GM12878 (cell line): ENCODE measurements around the gene CLMP. TPM values are rescaled to one million over a fixed set of nuclear protein-coding genes. Genes with fewer than 3 reads are reported as not detected.

ENCODE experiments used
- ATAC-seq: fragments of 200-7000 bp; cut with Tn5 transposase; 3 replicates; pipeline ENCODE4 v1.9.1; 2020; ENCODE audit warnings: mild to moderate bottlenecking, moderate library complexity
- BruUV-seq: library from RNA; stranded (reverse); fragments of 400-500 nt; replicated peaks from 2 replicates; lab custom pipeline; 2021; lab: Mats Ljungman, UMichigan
- CTCF ChIA-PET: fragments of 300-600 bp; sonication (Branson Sonifier 250); formaldehyde crosslinking; extraction: SDS; loops from one replicate; lab custom pipeline; 2021; ENCODE audit warnings: inconsistent platforms; lab: Yijun Ruan, JAX
- POLR2A ChIA-PET: fragments of 350-600 bp; formaldehyde crosslinking; extraction: SDS; loops from one replicate; lab custom pipeline; 2021; ENCODE audit warnings: inconsistent platforms; lab: Charles Lee
- RAD21 ChIA-PET: fragments of 300-600 bp; sonication (Branson Sonifier 250); formaldehyde crosslinking; loops from one replicate; lab custom pipeline; 2023; ENCODE audit warnings: antibody characterized with exemption; ENCODE audit not compliant: unreplicated experiment; lab: Charles Lee
- SMC1A ChIA-PET: fragments of 300-600 bp; sonication (Branson Sonifier 250); formaldehyde crosslinking; loops from one replicate; lab custom pipeline; 2023; ENCODE audit not compliant: unreplicated experiment, uncharacterized antibody; lab: Charles Lee
- DNase-seq: peaks from one replicate; pipeline ENCODE4 v3.0.0-alpha.2; 2011; ENCODE audit warnings: low read depth, low spot score
- FAIRE-seq: peaks from 3 replicates; lab custom pipeline; 2011; peaks lifted over from hg19 to GRCh38; lab: Jason Lieb, UNC
- H2AFZ ChIP-seq: 2 replicates; pipeline ENCODE4 v1.6.0; 2011; ENCODE audit warnings: low read depth, low read length, control low read depth; ENCODE audit not compliant: control insufficient read depth
- H3K27ac ChIP-seq: 2 replicates; pipeline ENCODE4 v1.5.1; 2011; ENCODE audit warnings: control low read depth; ENCODE audit not compliant: control insufficient read depth, insufficient read depth
- H3K27me3 ChIP-seq, 2 experiments: replicated peaks in 1 of 2; 2 replicates each; pipeline versions ENCODE4 v1.6.0 to v1.6.1; 2011; ENCODE audit warnings: low read length in 1 of 2; ENCODE audit not compliant: control insufficient read depth in 2 of 2, insufficient read depth in 2 of 2
- H3K36me3 ChIP-seq, 2 experiments: 2 replicates each; pipeline ENCODE4 v1.5.1; 2011; ENCODE audit warnings: low read length in 1 of 2; ENCODE audit not compliant: control insufficient read depth in 2 of 2, insufficient read depth in 2 of 2
- H3K4me1 ChIP-seq: 2 replicates; pipeline ENCODE4 v1.6.1; 2011; ENCODE audit warnings: mild to moderate bottlenecking, low read length, moderate library complexity, mixed read lengths; ENCODE audit not compliant: control insufficient read depth, insufficient read depth
- H3K4me2 ChIP-seq: 2 replicates; pipeline ENCODE4 v1.6.0; 2011; ENCODE audit warnings: control low read depth; ENCODE audit not compliant: control insufficient read depth, insufficient read depth
- H3K4me3 ChIP-seq: fragments of 200-600 bp; sonication (generic); 2 replicates; pipeline ENCODE4 v1.5.1; 2016
- H3K79me2 ChIP-seq: 2 replicates; pipeline ENCODE4 v1.6.0; 2011; ENCODE audit warnings: low read length; ENCODE audit not compliant: control insufficient read depth, insufficient read depth
- H3K9ac ChIP-seq: 2 replicates; pipeline ENCODE4 v1.8.0; 2011; ENCODE audit warnings: low read length, control low read depth, mixed read lengths; ENCODE audit not compliant: control insufficient read depth, insufficient read depth
- H3K9me3 ChIP-seq: replicated peaks from 3 replicates; pipeline ENCODE4 v1.5.1; 2011; ENCODE audit warnings: mild to moderate bottlenecking, low read length; ENCODE audit not compliant: control insufficient read depth, insufficient read depth
- H4K20me1 ChIP-seq: 2 replicates; pipeline ENCODE4 v1.6.0; 2011; ENCODE audit not compliant: control insufficient read depth, insufficient read depth
- EGR1 ChIP-seq, 2 experiments: IDR thresholded peaks; 1 replicate in 1 of 2; 2 replicates in 1 of 2; pipeline ENCODE4 v1.6.1; 2011 to 2012; ENCODE audit warnings: low read depth in 2 of 2, low read length in 2 of 2, borderline replicate concordance in 1 of 2, mild to moderate bottlenecking in 1 of 2, moderate library complexity in 1 of 2
- JUNB ChIP-seq: IDR thresholded peaks from 2 replicates; pipeline ENCODE4 v1.6.1; 2016; ENCODE audit warnings: antibody characterized with exemption, mild to moderate bottlenecking
- MEF2B ChIP-seq: fragments of 450-650 bp; IDR thresholded peaks from 2 replicates; pipeline ENCODE4 v1.6.1; 2018; ENCODE audit warnings: mild to moderate bottlenecking, moderate library complexity; ENCODE audit not compliant: partially characterized antibody, poor library complexity, severe bottlenecking
- NFIC ChIP-seq: IDR thresholded peaks from 2 replicates; pipeline ENCODE4 v1.6.1; 2012; ENCODE audit warnings: low read depth, mild to moderate bottlenecking, inconsistent platforms, low read length, moderate library complexity
- PML ChIP-seq: IDR thresholded peaks from 2 replicates; pipeline ENCODE4 v1.6.1; 2012; ENCODE audit warnings: low read length, inconsistent platforms
- POLR2AphosphoS5 ChIP-seq: IDR thresholded peaks from 2 replicates; pipeline ENCODE4 v1.6.1; 2011; ENCODE audit warnings: mild to moderate bottlenecking, low read length, inconsistent platforms
- RCOR1 ChIP-seq: conservative IDR thresholded peaks from 2 replicates; pipeline ENCODE4 v1.6.1; 2012; ENCODE audit warnings: low read depth, low read length, improper control_type of control experiment
- SMAD5 ChIP-seq: IDR thresholded peaks from 2 replicates; pipeline ENCODE4 v1.6.1; 2016; ENCODE audit warnings: antibody characterized with exemption, low read depth
- SUPT20H ChIP-seq: IDR thresholded peaks from 2 replicates; pipeline ENCODE4 v1.6.1; 2011; ENCODE audit warnings: low read depth, mild to moderate bottlenecking, low read length, moderate library complexity, borderline replicate concordance; ENCODE audit not compliant: control insufficient read depth
- TARDBP ChIP-seq: IDR thresholded peaks from 2 replicates; pipeline ENCODE4 v1.6.1; 2016; ENCODE audit warnings: borderline replicate concordance
- TCF7 ChIP-seq: IDR thresholded peaks from 2 replicates; pipeline ENCODE4 v1.6.1; 2014; ENCODE audit warnings: antibody characterized with exemption, borderline replicate concordance
- ZNF217 ChIP-seq: fragments of 450-650 bp; IDR thresholded peaks from 2 replicates; pipeline ENCODE4 v1.6.1; 2017; ENCODE audit warnings: antibody characterized with exemption, mild to moderate bottlenecking
- ZNF622 ChIP-seq: fragments of 450-650 bp; IDR thresholded peaks from 2 replicates; pipeline ENCODE4 v1.6.1; 2017; ENCODE audit warnings: mild to moderate bottlenecking, inconsistent platforms
- WGBS: methylation state at CpG from one replicate; pipeline ENCODE4 v1.1.6; 2016; ENCODE audit warnings: low lambda C conversion rate; ENCODE audit not compliant: insufficient replicate concordance, insufficient coverage; ENCODE audit errors: missing lambda C conversion rate; 5-methylcytosine and 5-hydroxymethylcytosine counted together
- in situ Hi-C: fragments of 300-500 bp; cut with MboI; formaldehyde crosslinking; loops from 9 replicates; pipeline ENCODE4 v1.14.3; 2018; ENCODE audit warnings: mixed read lengths
- intact Hi-C: fragments of 100-400 bp; cut with micrococcal nuclease; formaldehyde crosslinking; loops from one replicate; pipeline ENCODE4 v1.14.2; 2022; ENCODE audit not compliant: unreplicated experiment
- polyA plus RNA-seq, 11 experiments: library from polyadenylated mRNA; depleted of rRNA in 4 of 11; unstranded in 6 of 11; stranded (reverse) in 5 of 11; fragments of >200 nt; fragmentation: Nextera tagmentation in 4 of 11; fragmentation: Illumina TruSeq in 1 of 11; extraction: Ambion mirVana in 4 of 11; extraction: Trizol in 1 of 11; gene quantifications; 1 replicate in 1 of 11; 2 replicates in 10 of 11; pipeline versions ENCODE4 v1.2.1 to v1.2.3, GENCODE V29; 2011 to 2016; ENCODE audit warnings: inconsistent platforms in 2 of 11, missing spikeins in 2 of 11, low read depth in 1 of 11
- total RNA-seq, 4 experiments: library from RNA; depleted of rRNA in 3 of 4; stranded (reverse); fragments of >200 nt in 3 of 4; fragmentation: Illumina TruSeq in 1 of 4; extraction: Trizol in 1 of 4; gene quantifications; 2 replicates each; pipeline versions ENCODE4 v1.2.1 to v1.2.3, GENCODE V29; 2013 to 2021
- TF ChIP-seq, protein P1 (sequence below): IDR thresholded peaks from 2 replicates; pipeline ENCODE4 v1.6.1; 2012; ENCODE audit warnings: low read depth, low read length, improper control_type of control experiment
- TF ChIP-seq, protein P2 (sequence below): fragments of 450-650 bp; IDR thresholded peaks from 2 replicates; pipeline ENCODE4 v1.6.1; 2017; ENCODE audit warnings: mild to moderate bottlenecking, moderate library complexity

CLMP gene
- total and polyA plus RNA-seq, 10 of the 15 experiments (the other 5 are each of a cell fraction or from before 2014, with no cell fraction given), result 0.01 to 0.71 (median 0.20) TPM; not detected in 4

DNA sequence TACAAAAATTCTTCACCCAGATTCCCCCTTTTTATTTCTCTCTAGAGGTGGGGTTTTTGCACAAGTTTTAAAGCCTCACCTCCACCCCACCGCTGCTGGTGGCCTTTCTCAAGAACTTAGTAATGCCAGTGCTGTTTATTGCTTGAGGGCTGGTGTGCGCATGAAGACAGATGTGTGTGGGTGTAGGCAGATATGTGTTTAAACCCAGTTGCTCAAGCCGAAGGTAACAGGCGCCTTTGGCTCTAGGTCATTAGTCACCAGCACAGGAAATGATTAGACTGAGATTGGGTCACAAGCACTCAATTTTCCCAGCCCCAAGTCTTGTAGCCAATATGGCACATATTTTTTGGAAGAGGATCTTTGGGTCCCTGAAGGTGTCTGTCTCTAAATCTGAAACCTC lies 2.7 kb upstream of the CLMP start:
- Histone ChIP-seq H2AFZ (no peak overlapping the region), H4K20me1 (no peaks in the 10 kb centered on the region), H3K27me3 (peaks cover 21 to 42% of the 10 kb centered on the region in 2 experiments), H3K9ac (no peak overlapping the region), H3K79me2 (no peaks in the 10 kb centered on the region), H3K36me3 (no peaks in the 10 kb centered on the region), H3K27ac (no peak overlapping the region), H3K4me3 (no peak overlapping the region), H3K4me1 (no peaks in the 10 kb centered on the region), H3K4me2 (no peak overlapping the region)
- ATAC-seq, result no peak
- no peak for DNase-seq
- BruUV-seq, result no TSS peak
- no peak for FAIRE-seq
- 18% methylated on average over 4 of the region's 4 CpGs for WGBS
- intact Hi-C loops, result no loop called here
- ChIA-PET CTCF (no interaction called here), POLR2A (no interaction called here), RAD21 (no interaction called here)
- in situ Hi-C loops, result no loop called here
- TF ChIP-seq SUPT20H (no peak), POLR2AphosphoS5 (no peak), JUNB (no peak), NFIC (no peak), RCOR1 (no peak), ZNF217 (no peak), TARDBP (no peak), SMAD5 (no peak), TCF7 (no peak), PML (no peak), EGR1 (IDR thresholded peaks at IDR 0.05; ENCODE audit: borderline replicate concordance in 1 of 2, low read depth in 2 of 2, low read length in 2 of 2) (no peak), ZNF622 (no peak), MEF2B (no peak)
- TF ChIP-seq, protein P1, sequence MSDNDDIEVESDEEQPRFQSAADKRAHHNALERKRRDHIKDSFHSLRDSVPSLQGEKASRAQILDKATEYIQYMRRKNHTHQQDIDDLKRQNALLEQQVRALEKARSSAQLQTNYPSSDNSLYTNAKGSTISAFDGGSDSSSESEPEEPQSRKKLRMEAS, result no peak
- TF ChIP-seq, protein P2, sequence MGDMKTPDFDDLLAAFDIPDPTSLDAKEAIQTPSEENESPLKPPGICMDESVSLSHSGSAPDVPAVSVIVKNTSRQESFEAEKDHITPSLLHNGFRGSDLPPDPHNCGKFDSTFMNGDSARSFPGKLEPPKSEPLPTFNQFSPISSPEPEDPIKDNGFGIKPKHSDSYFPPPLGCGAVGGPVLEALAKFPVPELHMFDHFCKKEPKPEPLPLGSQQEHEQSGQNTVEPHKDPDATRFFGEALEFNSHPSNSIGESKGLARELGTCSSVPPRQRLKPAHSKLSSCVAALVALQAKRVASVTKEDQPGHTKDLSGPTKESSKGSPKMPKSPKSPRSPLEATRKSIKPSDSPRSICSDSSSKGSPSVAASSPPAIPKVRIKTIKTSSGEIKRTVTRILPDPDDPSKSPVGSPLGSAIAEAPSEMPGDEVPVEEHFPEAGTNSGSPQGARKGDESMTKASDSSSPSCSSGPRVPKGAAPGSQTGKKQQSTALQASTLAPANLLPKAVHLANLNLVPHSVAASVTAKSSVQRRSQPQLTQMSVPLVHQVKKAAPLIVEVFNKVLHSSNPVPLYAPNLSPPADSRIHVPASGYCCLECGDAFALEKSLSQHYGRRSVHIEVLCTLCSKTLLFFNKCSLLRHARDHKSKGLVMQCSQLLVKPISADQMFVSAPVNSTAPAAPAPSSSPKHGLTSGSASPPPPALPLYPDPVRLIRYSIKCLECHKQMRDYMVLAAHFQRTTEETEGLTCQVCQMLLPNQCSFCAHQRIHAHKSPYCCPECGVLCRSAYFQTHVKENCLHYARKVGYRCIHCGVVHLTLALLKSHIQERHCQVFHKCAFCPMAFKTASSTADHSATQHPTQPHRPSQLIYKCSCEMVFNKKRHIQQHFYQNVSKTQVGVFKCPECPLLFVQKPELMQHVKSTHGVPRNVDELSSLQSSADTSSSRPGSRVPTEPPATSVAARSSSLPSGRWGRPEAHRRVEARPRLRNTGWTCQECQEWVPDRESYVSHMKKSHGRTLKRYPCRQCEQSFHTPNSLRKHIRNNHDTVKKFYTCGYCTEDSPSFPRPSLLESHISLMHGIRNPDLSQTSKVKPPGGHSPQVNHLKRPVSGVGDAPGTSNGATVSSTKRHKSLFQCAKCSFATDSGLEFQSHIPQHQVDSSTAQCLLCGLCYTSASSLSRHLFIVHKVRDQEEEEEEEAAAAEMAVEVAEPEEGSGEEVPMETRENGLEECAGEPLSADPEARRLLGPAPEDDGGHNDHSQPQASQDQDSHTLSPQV, result no peak
- TF ChIP-seq, all 136 proteins: peak for 0
- no peaks in the 10 kb centered on the region for H3K9me3 ChIP-seq
- SMC1A ChIA-PET, result no interaction called here
